ENCODE measurements around the gene EML4. TPM values are rescaled to one million over a fixed set of nuclear protein-coding genes. Genes with fewer than 3 reads are reported as not detected.
A peak's percentile ranks its signal among the peaks of the same experiment; 100 is the strongest.

The EML4 gene
- total and polyA plus RNA-seq, 2 of the 13 experiments (the other 11 are each of a cell fraction or from before 2014, with no cell fraction given), result 243 to 476 TPM

DNA sequence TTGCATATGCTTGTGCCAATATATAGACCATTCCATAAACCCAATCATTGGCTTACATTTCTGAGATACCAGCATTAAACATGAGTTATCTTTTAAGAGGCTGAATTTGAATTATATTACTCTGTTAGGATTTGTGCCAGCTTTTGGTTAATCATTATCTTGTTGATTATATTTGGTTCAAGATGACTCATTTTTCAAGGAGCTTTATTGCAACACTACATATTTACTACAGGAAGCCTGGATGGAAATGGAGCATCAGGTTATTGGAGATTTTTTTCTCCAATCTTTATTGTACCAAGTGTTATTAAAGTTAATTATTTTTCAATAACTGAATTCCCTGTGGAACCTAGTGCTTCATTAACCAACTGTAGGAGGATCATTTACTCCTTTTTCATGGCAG lies 26.4 kb downstream of the EML4 start (continued):
- TF ChIP-seq, protein P1, sequence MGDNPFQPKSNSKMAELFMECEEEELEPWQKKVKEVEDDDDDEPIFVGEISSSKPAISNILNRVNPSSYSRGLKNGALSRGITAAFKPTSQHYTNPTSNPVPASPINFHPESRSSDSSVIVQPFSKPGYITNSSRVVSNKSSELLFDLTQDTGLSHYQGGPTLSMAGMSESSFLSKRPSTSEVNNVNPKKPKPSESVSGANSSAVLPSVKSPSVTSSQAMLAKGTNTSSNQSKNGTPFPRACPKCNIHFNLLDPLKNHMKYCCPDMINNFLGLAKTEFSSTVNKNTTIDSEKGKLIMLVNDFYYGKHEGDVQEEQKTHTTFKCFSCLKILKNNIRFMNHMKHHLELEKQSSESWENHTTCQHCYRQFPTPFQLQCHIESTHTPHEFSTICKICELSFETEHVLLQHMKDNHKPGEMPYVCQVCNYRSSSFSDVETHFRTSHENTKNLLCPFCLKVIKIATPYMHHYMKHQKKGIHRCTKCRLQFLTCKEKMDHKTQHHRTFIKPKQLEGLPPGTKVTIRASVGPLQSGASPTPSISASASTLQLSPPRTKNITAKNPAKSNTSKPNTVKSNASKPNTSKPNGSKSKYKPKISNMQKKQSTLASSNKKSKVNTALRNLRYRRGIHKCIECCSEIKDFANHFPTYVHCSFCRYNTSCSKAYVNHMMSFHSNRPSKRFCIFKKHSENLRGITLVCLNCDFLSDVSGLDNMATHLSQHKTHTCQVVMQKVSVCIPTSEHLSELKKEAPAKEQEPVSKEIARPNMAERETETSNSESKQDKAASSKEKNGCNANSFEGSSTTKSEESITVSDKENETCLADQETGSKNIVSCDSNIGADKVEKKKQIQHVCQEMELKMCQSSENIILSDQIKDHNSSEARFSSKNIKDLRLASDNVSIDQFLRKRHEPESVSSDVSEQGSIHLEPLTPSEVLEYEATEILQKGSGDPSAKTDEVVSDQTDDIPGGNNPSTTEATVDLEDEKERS (CRISPR knock-in tag; IDR thresholded peaks at IDR 0.05), result no peak
- no peak for TF ChIP-seq MYC (CRISPR knock-in tag; IDR thresholded peaks at IDR 0.05; ENCODE audit: borderline replicate concordance)
- peak; percentile 94 for TF ChIP-seq ISL2 (CRISPR knock-in tag; IDR thresholded peaks at IDR 0.05)
- no peak for TF ChIP-seq POLR2AphosphoS5 (IDR thresholded peaks at IDR 0.05; ENCODE audit: low read depth, low read length)
- no peak for TF ChIP-seq RORA (CRISPR knock-in tag; IDR thresholded peaks at IDR 0.05)
- no peak for TF ChIP-seq ZNF160 (CRISPR knock-in tag; IDR thresholded peaks at IDR 0.05)
- peak; percentile 96 for TF ChIP-seq FOXA3 (CRISPR knock-in tag; IDR thresholded peaks at IDR 0.05)
- no peak for TF ChIP-seq SP5 (CRISPR knock-in tag; IDR thresholded peaks at IDR 0.05; ENCODE audit: borderline replicate concordance, low read depth)
- no peak for TF ChIP-seq ZC3H13 (CRISPR knock-in tag; IDR thresholded peaks at IDR 0.05)
- TF ChIP-seq SETDB1 (CRISPR knock-in tag; IDR thresholded peaks at IDR 0.05; ENCODE audit: borderline replicate concordance), result no peak
- TF ChIP-seq NR2C2 (CRISPR knock-in tag; IDR thresholded peaks at IDR 0.05; ENCODE audit: borderline replicate concordance), result peak; percentile 36; the same call in 1 of the 2 replicates
- TF ChIP-seq, protein P2, sequence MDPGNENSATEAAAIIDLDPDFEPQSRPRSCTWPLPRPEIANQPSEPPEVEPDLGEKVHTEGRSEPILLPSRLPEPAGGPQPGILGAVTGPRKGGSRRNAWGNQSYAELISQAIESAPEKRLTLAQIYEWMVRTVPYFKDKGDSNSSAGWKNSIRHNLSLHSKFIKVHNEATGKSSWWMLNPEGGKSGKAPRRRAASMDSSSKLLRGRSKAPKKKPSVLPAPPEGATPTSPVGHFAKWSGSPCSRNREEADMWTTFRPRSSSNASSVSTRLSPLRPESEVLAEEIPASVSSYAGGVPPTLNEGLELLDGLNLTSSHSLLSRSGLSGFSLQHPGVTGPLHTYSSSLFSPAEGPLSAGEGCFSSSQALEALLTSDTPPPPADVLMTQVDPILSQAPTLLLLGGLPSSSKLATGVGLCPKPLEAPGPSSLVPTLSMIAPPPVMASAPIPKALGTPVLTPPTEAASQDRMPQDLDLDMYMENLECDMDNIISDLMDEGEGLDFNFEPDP (CRISPR knock-in tag; conservative IDR thresholded peaks at IDR 0.05), result no peak
- TF ChIP-seq, protein P3, sequence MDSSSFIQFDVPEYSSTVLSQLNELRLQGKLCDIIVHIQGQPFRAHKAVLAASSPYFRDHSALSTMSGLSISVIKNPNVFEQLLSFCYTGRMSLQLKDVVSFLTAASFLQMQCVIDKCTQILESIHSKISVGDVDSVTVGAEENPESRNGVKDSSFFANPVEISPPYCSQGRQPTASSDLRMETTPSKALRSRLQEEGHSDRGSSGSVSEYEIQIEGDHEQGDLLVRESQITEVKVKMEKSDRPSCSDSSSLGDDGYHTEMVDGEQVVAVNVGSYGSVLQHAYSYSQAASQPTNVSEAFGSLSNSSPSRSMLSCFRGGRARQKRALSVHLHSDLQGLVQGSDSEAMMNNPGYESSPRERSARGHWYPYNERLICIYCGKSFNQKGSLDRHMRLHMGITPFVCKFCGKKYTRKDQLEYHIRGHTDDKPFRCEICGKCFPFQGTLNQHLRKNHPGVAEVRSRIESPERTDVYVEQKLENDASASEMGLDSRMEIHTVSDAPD (CRISPR knock-in tag; IDR thresholded peaks at IDR 0.05), result no peak
- peak; percentile 78 for TF ChIP-seq FOXK2 (IDR thresholded peaks at IDR 0.05)
- no peak for TF ChIP-seq ZKSCAN1 (IDR thresholded peaks at IDR 0.05; ENCODE audit: low read length)
- no peak for TF ChIP-seq ZMYM4 (CRISPR knock-in tag; IDR thresholded peaks at IDR 0.05)
- TF ChIP-seq ZNF331 (CRISPR knock-in tag; IDR thresholded peaks at IDR 0.05), result no peak
- TF ChIP-seq SAFB2 (CRISPR knock-in tag; IDR thresholded peaks at IDR 0.05; ENCODE audit: borderline replicate concordance, low read depth), result no peak
- no peak for TF ChIP-seq EZH2 (conservative IDR thresholded peaks at IDR 0.05; ENCODE audit: low read depth, low read length)
- TF ChIP-seq, protein P4, sequence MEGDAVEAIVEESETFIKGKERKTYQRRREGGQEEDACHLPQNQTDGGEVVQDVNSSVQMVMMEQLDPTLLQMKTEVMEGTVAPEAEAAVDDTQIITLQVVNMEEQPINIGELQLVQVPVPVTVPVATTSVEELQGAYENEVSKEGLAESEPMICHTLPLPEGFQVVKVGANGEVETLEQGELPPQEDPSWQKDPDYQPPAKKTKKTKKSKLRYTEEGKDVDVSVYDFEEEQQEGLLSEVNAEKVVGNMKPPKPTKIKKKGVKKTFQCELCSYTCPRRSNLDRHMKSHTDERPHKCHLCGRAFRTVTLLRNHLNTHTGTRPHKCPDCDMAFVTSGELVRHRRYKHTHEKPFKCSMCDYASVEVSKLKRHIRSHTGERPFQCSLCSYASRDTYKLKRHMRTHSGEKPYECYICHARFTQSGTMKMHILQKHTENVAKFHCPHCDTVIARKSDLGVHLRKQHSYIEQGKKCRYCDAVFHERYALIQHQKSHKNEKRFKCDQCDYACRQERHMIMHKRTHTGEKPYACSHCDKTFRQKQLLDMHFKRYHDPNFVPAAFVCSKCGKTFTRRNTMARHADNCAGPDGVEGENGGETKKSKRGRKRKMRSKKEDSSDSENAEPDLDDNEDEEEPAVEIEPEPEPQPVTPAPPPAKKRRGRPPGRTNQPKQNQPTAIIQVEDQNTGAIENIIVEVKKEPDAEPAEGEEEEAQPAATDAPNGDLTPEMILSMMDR (CRISPR knock-in tag; IDR thresholded peaks at IDR 0.05), result no peak
- TF ChIP-seq, protein P5, sequence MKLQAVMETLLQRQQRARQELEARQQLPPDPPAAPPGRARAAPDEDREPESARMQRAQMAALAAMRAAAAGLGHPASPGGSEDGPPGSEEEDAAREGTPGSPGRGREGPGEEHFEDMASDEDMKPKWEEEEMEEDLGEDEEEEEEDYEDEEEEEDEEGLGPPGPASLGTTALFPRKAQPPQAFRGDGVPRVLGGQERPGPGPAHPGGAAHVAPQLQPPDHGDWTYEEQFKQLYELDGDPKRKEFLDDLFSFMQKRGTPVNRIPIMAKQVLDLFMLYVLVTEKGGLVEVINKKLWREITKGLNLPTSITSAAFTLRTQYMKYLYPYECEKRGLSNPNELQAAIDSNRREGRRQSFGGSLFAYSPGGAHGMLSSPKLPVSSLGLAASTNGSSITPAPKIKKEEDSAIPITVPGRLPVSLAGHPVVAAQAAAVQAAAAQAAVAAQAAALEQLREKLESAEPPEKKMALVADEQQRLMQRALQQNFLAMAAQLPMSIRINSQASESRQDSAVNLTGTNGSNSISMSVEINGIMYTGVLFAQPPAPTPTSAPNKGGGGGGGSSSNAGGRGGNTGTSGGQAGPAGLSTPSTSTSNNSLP (IDR thresholded peaks at IDR 0.05; ENCODE audit: low read depth, low read length), result peak; percentile 96
- TF ChIP-seq ZNF883 (CRISPR knock-in tag; IDR thresholded peaks at IDR 0.05; ENCODE audit: not compliant biosample characterization), result no peak
- no peak for TF ChIP-seq SIN3A (IDR thresholded peaks at IDR 0.05; ENCODE audit: borderline replicate concordance, low read depth, low read length)

Measured in HepG2 (cell line).